ACC112 (cell line): ENCODE measurements around the gene ZBTB43.

Experiments
- H2AFZ ChIP-seq: fragments of 200-600 bp; sonication (generic); one replicate; pipeline ENCODE4 v1.6.0; 2017; ENCODE audit warnings: antibody characterized with exemption, low read length; ENCODE audit not compliant: unreplicated experiment
- H3K27ac ChIP-seq: fragments of 200-600 bp; sonication (generic); 2 replicates; pipeline ENCODE4 v1.5.1; 2014; ENCODE audit warnings: low read depth, mild to moderate bottlenecking, antibody characterized with exemption, low read length, moderate library complexity
- H3K27me3 ChIP-seq: fragments of 200-600 bp; sonication (generic); 2 replicates; pipeline ENCODE4 v1.6.1; 2014; ENCODE audit warnings: mild to moderate bottlenecking, antibody characterized with exemption, low read length, moderate library complexity, mixed read lengths; ENCODE audit not compliant: insufficient read depth
- H3K36me3 ChIP-seq: fragments of 200-600 bp; sonication (generic); 2 replicates; pipeline ENCODE4 v1.6.1; 2016; ENCODE audit warnings: mild to moderate bottlenecking, antibody characterized with exemption, low read length, moderate library complexity, mixed read lengths; ENCODE audit not compliant: insufficient read depth
- H3K4me1 ChIP-seq: fragments of 200-600 bp; sonication (generic); one replicate; pipeline ENCODE4 v1.6.1; 2016; ENCODE audit warnings: low read length, mixed read lengths; ENCODE audit not compliant: insufficient read depth, unreplicated experiment, control insufficient read depth
- H3K4me3 ChIP-seq: fragments of 200-600 bp; sonication (generic); 2 replicates; pipeline ENCODE4 v1.5.1; 2014; ENCODE audit warnings: mild to moderate bottlenecking, low read depth, low read length
- H3K79me2 ChIP-seq: fragments of 200-600 bp; sonication (generic); one replicate; pipeline ENCODE4 v1.6.0; 2016; ENCODE audit warnings: low read length; ENCODE audit not compliant: control insufficient read depth, unreplicated experiment, insufficient read depth

ZBTB43 gene

DNA sequence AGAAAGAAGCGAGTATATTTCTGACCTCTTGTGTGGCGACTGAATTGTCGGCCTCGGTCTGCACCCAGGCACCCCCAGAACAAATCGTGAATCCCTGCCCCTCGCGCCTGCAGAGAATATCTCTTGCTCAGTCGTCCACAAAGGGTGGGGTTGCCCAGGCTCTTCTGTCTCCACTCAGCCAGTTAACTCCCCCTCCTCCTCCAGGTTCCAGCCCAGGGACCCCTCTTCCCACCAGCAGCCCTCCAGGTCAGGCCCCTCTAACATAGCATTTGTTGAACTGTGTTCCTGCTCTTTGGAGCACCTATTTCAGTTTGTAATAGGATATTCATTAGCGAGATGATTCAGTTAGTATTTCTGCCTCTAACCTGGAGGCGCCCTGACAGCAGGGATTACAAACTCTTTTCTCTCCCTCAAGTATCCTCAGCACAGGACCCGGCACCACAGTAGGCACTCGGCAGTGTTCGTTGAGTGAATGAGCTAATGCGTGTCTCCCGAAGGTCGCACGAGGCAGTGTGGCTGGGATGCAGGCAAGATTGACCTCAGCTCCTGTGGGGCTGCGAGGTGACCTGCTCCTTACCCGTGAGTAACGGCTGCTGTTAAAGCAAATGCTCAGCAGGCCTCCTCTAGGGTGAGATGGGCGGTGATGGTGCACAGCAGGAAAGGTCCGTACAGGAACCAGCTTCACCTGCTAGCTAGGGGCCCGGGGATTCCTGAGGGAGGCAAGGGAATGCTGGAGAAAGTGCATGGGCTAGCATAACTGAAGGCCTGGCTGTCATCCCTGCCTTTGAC lies 81.4 kb downstream of the ZBTB43 start:
- Histone ChIP-seq H2AFZ (no peak overlapping the region), H3K36me3 (no peaks in the 10 kb centered on the region), H3K27ac (no peak overlapping the region), H3K4me3 (no peak overlapping the region), H3K27me3 (no peaks in the 10 kb centered on the region), H3K4me1 (no peaks in the 10 kb centered on the region), H3K79me2 (no peaks in the 10 kb centered on the region)

- H3K27me3 ChIP-seq: no peaks in the 10 kb centered on the region
- no peaks in the 10 kb centered on the region for H3K4me1 ChIP-seq
- no peak overlapping the region for H3K27ac ChIP-seq
- no peaks in the 10 kb centered on the region for H3K36me3 ChIP-seq
- no peaks in the 10 kb centered on the region for H3K79me2 ChIP-seq
- H2AFZ ChIP-seq: no peak overlapping the region
- no peak overlapping the region for H3K4me3 ChIP-seq
Observed at GRCh38 chr9:126886897-126887296, 82.1 kb downstream of the ZBTB43 start.
